HepG2 (cell line): ENCODE results near the gene NUP93. TPM values are rescaled to one million over a fixed set of nuclear protein-coding genes. Genes with fewer than 3 reads are reported as not detected.

Experiments used
- GABPA ChIP-seq, 2 experiments: IDR thresholded peaks; 2 replicates each; pipeline ENCODE4 v1.6.1; 2011 to 2016; ENCODE audit warnings: low read depth in 2 of 2, low read length in 1 of 2, missing biosample characterization in 1 of 2, missing genetic modification characterization in 1 of 2
- HDAC1 ChIP-seq: sonication (generic); formaldehyde crosslinking; IDR thresholded peaks from 2 replicates; pipeline ENCODE4 v1.5.1; 2020; ENCODE audit warnings: mild to moderate bottlenecking, missing genetic modification reagents
- MIER3 ChIP-seq: IDR thresholded peaks from 2 replicates; pipeline ENCODE4 v1.6.1; 2016; ENCODE audit warnings: missing compliant biosample characterization, borderline replicate concordance
- SPEN ChIP-seq: sonication (generic); formaldehyde crosslinking; IDR thresholded peaks from 2 replicates; pipeline ENCODE4 v1.5.1; 2020; ENCODE audit warnings: low read depth, mild to moderate bottlenecking, missing genetic modification reagents
- ZBTB1 ChIP-seq: sonication (generic); formaldehyde crosslinking; IDR thresholded peaks from 2 replicates; pipeline ENCODE4 v1.4.0; 2020; ENCODE audit warnings: missing genetic modification reagents, borderline replicate concordance
- ZFP82 ChIP-seq: sonication (generic); formaldehyde crosslinking; IDR thresholded peaks from 2 replicates; pipeline ENCODE4 v1.5.1; 2020; ENCODE audit warnings: mild to moderate bottlenecking, missing genetic modification reagents, borderline replicate concordance
- ZMYM2 ChIP-seq: sonication (generic); formaldehyde crosslinking; IDR thresholded peaks from 2 replicates; pipeline ENCODE4 v1.8.0; 2022; ENCODE audit warnings: mild to moderate bottlenecking, missing genetic modification reagents
- ZMYM4 ChIP-seq: sonication (generic); formaldehyde crosslinking; IDR thresholded peaks from 2 replicates; pipeline ENCODE4 v1.8.1; 2023; ENCODE audit warnings: mild to moderate bottlenecking, missing genetic modification reagents
- ZNF264 ChIP-seq: sonication (generic); formaldehyde crosslinking; IDR thresholded peaks from 2 replicates; pipeline ENCODE4 v1.4.0; 2020; ENCODE audit warnings: missing genetic modification reagents
- polyA plus RNA-seq, 8 experiments: library from polyadenylated mRNA; depleted of rRNA in 3 of 8; stranded (reverse) in 7 of 8; unstranded in 1 of 8; fragments of >200 nt; fragmentation: Illumina TruSeq in 4 of 8; extraction: Trizol in 4 of 8; gene quantifications; 2 replicates each; pipeline versions ENCODE4 v1.2.1 to v1.2.3, GENCODE V29; 2011 to 2016; ENCODE audit warnings: low read depth in 4 of 8, missing spikeins in 1 of 8, mixed read lengths in 1 of 8; ENCODE audit not compliant: insufficient read depth in 1 of 8
- total RNA-seq, 5 experiments: library from RNA; depleted of rRNA; stranded (reverse); fragments of >200 nt; fragmentation: Illumina TruSeq; extraction: Trizol; gene quantifications; 2 replicates each; pipeline ENCODE4 v1.2.3, GENCODE V29; 2016; ENCODE audit warnings: low read depth in 1 of 5
- TF ChIP-seq, protein P1 (sequence below): IDR thresholded peaks from 2 replicates; pipeline ENCODE4 v1.6.1; 2016; ENCODE audit warnings: low read depth, missing genetic modification reagents, missing compliant biosample characterization
- TF ChIP-seq, protein P2 (sequence below): IDR thresholded peaks from 2 replicates; pipeline ENCODE4 v1.6.1; 2012; ENCODE audit warnings: low read depth, low read length, improper control_type of control experiment
- TF ChIP-seq, protein P3 (sequence below): sonication (generic); formaldehyde crosslinking; IDR thresholded peaks from 2 replicates; pipeline ENCODE4 v1.4.0; 2020; ENCODE audit warnings: mild to moderate bottlenecking, missing genetic modification reagents, borderline replicate concordance
- TF ChIP-seq, protein P4 (sequence below): sonication (generic); formaldehyde crosslinking; IDR thresholded peaks from 2 replicates; pipeline ENCODE4 v1.4.0; 2020; ENCODE audit warnings: missing genetic modification reagents
- TF ChIP-seq, protein P5 (sequence below): IDR thresholded peaks from 2 replicates; pipeline ENCODE4 v1.6.1; 2018; ENCODE audit warnings: missing genetic modification reagents, mild to moderate bottlenecking, missing compliant biosample characterization

Gene NUP93
- total and polyA plus RNA-seq, 2 of the 13 experiments (the other 11 are each of a cell fraction or from before 2014, with no cell fraction given): 58.5 to 140 TPM

DNA sequence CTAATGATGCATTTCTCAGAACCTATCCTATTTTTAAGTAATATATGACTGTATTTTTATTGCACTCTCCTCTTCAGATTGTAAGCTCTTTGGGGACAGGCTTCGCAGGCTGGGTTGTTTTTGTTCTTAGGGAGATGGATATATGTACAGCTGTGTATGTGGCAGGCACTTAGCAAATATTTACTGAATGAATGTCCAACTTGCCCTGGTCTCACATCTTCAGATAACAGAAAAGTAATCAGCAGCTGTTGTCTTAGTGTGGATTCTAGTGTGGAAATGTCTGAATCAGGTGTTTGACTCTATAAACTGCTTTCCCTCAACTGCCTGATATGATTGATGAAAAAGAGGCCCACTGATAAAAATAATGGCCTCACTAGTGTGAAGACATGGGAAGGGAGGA is 88.0 kb downstream of the NUP93 start (continued):
- TF ChIP-seq, protein P1, sequence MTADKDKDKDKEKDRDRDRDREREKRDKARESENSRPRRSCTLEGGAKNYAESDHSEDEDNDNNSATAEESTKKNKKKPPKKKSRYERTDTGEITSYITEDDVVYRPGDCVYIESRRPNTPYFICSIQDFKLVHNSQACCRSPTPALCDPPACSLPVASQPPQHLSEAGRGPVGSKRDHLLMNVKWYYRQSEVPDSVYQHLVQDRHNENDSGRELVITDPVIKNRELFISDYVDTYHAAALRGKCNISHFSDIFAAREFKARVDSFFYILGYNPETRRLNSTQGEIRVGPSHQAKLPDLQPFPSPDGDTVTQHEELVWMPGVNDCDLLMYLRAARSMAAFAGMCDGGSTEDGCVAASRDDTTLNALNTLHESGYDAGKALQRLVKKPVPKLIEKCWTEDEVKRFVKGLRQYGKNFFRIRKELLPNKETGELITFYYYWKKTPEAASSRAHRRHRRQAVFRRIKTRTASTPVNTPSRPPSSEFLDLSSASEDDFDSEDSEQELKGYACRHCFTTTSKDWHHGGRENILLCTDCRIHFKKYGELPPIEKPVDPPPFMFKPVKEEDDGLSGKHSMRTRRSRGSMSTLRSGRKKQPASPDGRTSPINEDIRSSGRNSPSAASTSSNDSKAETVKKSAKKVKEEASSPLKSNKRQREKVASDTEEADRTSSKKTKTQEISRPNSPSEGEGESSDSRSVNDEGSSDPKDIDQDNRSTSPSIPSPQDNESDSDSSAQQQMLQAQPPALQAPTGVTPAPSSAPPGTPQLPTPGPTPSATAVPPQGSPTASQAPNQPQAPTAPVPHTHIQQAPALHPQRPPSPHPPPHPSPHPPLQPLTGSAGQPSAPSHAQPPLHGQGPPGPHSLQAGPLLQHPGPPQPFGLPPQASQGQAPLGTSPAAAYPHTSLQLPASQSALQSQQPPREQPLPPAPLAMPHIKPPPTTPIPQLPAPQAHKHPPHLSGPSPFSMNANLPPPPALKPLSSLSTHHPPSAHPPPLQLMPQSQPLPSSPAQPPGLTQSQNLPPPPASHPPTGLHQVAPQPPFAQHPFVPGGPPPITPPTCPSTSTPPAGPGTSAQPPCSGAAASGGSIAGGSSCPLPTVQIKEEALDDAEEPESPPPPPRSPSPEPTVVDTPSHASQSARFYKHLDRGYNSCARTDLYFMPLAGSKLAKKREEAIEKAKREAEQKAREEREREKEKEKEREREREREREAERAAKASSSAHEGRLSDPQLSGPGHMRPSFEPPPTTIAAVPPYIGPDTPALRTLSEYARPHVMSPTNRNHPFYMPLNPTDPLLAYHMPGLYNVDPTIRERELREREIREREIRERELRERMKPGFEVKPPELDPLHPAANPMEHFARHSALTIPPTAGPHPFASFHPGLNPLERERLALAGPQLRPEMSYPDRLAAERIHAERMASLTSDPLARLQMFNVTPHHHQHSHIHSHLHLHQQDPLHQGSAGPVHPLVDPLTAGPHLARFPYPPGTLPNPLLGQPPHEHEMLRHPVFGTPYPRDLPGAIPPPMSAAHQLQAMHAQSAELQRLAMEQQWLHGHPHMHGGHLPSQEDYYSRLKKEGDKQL: peak; percentile 48
- TF ChIP-seq ZNF264 (CRISPR knock-in tag) (peak; percentile 71), MIER3 (CRISPR knock-in tag) (peak; percentile 72; the same call in 1 of the 2 replicates), GABPA (IDR thresholded peaks at IDR 0.05; ENCODE audit: low read depth, low read length) (no peak), GABPA (CRISPR knock-in tag; IDR thresholded peaks at IDR 0.05; ENCODE audit: low read depth) (peak; percentile 29; the same call in 1 of the 2 replicates), SPEN (no peak), ZMYM4 (peak; percentile 48; the same call in 1 of the 2 replicates), ZBTB1 (no peak), ZMYM2 (CRISPR knock-in tag) (peak; percentile 96), HDAC1 (CRISPR knock-in tag) (peak; percentile 84), ZFP82 (CRISPR knock-in tag) (0 out of 2 replicates have a peak, but pooled peaks have one; percentile 22)
- TF ChIP-seq, protein P2, sequence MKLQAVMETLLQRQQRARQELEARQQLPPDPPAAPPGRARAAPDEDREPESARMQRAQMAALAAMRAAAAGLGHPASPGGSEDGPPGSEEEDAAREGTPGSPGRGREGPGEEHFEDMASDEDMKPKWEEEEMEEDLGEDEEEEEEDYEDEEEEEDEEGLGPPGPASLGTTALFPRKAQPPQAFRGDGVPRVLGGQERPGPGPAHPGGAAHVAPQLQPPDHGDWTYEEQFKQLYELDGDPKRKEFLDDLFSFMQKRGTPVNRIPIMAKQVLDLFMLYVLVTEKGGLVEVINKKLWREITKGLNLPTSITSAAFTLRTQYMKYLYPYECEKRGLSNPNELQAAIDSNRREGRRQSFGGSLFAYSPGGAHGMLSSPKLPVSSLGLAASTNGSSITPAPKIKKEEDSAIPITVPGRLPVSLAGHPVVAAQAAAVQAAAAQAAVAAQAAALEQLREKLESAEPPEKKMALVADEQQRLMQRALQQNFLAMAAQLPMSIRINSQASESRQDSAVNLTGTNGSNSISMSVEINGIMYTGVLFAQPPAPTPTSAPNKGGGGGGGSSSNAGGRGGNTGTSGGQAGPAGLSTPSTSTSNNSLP: peak; percentile 56; the same call in 1 of the 2 replicates
- TF ChIP-seq, protein P3, sequence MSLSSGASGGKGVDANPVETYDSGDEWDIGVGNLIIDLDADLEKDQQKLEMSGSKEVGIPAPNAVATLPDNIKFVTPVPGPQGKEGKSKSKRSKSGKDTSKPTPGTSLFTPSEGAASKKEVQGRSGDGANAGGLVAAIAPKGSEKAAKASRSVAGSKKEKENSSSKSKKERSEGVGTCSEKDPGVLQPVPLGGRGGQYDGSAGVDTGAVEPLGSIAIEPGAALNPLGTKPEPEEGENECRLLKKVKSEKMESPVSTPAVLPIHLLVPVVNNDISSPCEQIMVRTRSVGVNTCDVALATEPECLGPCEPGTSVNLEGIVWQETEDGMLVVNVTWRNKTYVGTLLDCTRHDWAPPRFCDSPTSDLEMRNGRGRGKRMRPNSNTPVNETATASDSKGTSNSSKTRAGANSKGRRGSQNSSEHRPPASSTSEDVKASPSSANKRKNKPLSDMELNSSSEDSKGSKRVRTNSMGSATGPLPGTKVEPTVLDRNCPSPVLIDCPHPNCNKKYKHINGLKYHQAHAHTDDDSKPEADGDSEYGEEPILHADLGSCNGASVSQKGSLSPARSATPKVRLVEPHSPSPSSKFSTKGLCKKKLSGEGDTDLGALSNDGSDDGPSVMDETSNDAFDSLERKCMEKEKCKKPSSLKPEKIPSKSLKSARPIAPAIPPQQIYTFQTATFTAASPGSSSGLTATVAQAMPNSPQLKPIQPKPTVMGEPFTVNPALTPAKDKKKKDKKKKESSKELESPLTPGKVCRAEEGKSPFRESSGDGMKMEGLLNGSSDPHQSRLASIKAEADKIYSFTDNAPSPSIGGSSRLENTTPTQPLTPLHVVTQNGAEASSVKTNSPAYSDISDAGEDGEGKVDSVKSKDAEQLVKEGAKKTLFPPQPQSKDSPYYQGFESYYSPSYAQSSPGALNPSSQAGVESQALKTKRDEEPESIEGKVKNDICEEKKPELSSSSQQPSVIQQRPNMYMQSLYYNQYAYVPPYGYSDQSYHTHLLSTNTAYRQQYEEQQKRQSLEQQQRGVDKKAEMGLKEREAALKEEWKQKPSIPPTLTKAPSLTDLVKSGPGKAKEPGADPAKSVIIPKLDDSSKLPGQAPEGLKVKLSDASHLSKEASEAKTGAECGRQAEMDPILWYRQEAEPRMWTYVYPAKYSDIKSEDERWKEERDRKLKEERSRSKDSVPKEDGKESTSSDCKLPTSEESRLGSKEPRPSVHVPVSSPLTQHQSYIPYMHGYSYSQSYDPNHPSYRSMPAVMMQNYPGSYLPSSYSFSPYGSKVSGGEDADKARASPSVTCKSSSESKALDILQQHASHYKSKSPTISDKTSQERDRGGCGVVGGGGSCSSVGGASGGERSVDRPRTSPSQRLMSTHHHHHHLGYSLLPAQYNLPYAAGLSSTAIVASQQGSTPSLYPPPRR (CRISPR knock-in tag): peak; percentile 90; the same call in 1 of the 2 replicates
- TF ChIP-seq, protein P4, sequence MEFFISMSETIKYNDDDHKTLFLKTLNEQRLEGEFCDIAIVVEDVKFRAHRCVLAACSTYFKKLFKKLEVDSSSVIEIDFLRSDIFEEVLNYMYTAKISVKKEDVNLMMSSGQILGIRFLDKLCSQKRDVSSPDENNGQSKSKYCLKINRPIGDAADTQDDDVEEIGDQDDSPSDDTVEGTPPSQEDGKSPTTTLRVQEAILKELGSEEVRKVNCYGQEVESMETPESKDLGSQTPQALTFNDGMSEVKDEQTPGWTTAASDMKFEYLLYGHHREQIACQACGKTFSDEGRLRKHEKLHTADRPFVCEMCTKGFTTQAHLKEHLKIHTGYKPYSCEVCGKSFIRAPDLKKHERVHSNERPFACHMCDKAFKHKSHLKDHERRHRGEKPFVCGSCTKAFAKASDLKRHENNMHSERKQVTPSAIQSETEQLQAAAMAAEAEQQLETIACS (CRISPR knock-in tag): no peak
- TF ChIP-seq, protein P5, sequence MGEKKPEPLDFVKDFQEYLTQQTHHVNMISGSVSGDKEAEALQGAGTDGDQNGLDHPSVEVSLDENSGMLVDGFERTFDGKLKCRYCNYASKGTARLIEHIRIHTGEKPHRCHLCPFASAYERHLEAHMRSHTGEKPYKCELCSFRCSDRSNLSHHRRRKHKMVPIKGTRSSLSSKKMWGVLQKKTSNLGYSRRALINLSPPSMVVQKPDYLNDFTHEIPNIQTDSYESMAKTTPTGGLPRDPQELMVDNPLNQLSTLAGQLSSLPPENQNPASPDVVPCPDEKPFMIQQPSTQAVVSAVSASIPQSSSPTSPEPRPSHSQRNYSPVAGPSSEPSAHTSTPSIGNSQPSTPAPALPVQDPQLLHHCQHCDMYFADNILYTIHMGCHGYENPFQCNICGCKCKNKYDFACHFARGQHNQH (CRISPR knock-in tag): peak; percentile 66; the same call in 1 of the 2 replicates
